RKO (cell line): ENCODE results near the gene FAAP100.

Experiments
- DNase-seq: peaks from one replicate; pipeline ENCODE4 v3.0.0-alpha.2; 2016; ENCODE audit warnings: low spot score

Gene FAAP100

GRCh38 chr17:81556175-81556691, 4.1 kb upstream of the FAAP100 start:
- DNase-seq: peak; percentile 76

- DNase-seq: peak; percentile 96
Observed at GRCh38 chr17:81553616-81554181, 1.5 kb upstream of the FAAP100 start.

DNA sequence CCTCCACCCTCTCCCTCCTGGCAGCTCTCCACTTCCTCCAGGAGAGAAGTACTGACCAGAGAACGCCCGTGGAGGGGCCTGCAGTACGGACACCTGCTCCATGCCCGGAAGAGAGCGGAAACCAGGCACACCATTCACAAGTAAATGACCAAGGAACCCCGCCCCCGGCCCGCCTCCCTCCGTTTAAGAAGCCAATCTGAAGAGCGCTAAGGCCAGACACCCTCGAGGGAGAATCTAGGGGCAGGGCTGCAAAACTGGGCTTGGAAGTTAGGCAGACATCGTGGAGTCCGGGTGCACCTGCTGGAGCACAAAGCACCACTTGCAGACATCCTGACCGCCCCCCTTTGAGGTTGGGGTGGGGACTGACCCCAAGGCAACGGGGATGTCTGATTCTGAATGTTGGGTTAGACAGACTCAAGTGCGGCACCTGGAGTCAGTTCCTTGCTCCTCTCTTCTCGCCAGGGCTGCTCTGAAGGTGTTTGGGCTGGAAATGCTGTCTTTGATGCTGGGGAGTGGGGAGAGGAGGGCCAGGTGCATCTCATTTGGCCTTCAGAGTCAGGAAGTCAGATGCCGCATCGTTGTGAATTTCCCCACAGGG, 964 bp upstream of the FAAP100 start:
- peak; percentile 93 for DNase-seq

DNA sequence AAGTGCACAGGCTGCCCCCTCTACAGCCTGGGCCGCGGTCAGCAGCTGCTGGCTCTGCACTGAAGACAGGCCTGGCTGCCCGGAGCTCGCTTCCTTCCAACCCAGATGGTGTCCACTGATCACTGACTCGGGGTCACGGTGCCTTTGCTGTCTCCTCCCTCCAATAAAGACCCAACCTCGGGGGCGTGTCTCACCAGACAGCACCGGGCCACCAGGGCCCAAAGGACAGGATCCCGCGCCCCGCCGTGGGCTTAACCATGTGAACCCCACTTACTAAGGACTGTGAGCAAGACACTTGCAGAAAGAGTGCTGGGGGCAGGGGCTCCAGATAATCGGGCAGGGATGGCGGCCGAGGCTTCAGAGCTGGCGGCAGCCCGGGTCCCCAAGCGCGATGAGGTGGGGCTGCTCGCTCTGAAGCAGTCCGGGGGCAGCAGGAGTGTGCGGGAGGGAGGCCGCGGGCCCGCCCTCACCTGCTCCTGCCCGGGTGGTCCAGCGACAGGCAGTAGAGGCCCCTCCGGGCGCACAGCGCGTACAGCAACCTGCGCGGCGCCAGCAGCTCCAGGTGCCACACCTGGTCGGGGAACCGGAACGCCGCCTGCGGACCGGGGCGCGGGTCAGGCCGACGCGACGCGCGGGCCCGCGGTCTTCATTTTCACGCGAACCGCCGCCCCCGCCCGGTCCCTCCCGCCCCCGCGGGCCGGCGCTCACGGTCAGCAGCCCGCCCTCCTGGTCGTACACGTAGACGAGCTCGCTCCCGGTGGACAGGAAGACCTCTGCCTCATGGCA, 502 bp downstream of the FAAP100 start:
- DNase-seq: peak; percentile 66

- no peak for DNase-seq
Observed at GRCh38 chr17:81550830-81551457, 1.2 kb downstream of the FAAP100 start.

DNA sequence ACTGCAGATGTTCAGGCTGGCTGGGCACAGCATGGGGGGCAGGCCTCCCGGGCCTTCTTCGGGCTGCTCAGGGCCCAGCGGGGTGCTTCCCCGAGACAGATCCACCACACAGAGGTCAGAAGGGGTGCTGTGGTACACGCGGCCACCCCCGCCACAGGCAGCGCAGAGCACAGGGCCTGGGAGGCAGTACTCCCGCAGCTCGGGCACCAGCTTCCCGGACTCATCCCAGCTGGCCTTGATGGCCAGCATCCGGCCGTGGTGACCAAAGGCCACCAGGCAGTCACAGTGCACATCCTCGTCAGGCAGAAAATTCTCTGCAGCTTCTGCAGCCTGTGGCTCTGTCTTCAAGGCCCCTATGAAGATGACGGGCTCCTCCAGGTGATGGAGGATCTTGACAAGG, 1.9 kb downstream of the FAAP100 start:
- no peak for DNase-seq

DNA sequence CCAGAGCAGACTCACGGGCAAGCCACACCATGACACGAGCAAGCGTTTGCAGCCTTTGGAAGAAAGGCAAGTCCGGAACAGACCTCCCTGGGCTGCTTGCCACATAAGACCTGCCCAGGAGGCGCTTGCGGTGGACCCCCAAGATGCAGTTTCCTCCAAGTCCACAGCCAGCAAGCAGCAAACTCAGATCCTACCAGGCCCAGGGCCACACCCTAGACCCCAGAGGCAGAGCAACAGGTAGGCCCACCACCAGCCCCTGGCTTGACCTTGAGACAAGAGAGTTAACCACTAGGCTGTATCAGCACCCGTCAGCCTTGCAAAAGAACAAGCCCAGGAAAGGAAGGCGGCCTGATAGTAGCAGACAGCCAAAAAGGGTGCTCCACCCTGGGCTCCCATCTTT, 2.3 kb downstream of the FAAP100 start:
- no peak for DNase-seq

GRCh38 chr17:81549031-81549557, 3.1 kb downstream of the FAAP100 start:
- no peak for DNase-seq

DNA sequence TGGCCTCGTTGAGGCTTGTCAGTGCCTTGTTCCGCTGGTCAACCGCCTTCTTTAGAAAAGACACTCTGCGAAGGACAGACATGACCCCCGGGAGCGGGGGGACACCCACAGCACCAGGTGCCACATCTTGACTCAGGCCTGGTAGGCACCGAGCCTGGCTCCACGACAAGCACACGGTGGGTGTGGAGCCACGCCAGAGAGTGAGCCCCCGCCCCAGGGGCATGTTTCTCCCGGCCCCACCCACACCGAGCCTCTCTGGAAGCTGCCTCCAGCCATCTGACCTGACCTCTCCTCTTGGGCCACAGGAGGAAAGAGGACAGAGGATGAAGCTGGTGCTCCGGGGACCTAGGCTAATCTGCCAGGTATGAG, 4.6 kb downstream of the FAAP100 start:
- no peak for DNase-seq

GRCh38 chr17:81546906-81547613, 5.1 kb downstream of the FAAP100 start:
- DNase-seq: no peak

- DNase-seq: no peak
Observed at GRCh38 chr17:81545160-81545949, 6.8 kb downstream of the FAAP100 start.

DNA sequence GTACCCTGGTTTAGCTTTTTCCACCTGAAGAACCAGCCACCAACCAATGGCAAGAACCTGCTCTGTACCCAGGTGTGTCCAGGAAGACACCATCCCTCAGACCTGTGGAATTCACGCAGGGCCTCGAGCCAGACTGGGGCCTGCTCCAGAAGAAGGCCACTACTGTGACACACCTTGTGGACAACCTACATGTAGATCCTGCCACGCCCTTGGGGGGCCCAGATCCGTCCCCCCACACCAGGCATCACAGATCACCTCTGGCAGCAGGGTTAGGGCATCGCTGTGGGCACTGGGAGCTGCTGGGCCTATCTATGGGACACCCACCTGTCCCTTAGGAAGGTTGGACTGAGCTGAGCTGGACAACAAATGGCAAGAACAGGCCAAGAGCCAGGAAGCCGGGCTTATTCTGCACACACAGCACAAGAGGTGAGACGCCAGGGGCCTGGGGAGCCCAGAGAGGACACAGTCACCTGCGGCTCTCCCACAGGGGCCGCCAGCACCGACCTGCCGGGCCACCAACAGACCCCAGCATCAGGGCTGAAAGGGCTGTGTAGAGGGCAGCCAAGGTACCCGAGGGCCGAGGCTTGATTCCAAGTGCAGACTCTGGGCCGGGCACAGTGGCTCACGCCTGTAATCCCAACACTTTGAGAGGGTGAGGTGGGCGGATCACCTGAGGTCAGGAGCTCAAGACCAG, 7.7 kb downstream of the FAAP100 start:
- no peak for DNase-seq

- no peak for DNase-seq
Observed at GRCh38 chr17:81543756-81544155, 8.4 kb downstream of the FAAP100 start.

GRCh38 chr17:81543339-81543675, 8.8 kb downstream of the FAAP100 start:
- DNase-seq: no peak

DNA sequence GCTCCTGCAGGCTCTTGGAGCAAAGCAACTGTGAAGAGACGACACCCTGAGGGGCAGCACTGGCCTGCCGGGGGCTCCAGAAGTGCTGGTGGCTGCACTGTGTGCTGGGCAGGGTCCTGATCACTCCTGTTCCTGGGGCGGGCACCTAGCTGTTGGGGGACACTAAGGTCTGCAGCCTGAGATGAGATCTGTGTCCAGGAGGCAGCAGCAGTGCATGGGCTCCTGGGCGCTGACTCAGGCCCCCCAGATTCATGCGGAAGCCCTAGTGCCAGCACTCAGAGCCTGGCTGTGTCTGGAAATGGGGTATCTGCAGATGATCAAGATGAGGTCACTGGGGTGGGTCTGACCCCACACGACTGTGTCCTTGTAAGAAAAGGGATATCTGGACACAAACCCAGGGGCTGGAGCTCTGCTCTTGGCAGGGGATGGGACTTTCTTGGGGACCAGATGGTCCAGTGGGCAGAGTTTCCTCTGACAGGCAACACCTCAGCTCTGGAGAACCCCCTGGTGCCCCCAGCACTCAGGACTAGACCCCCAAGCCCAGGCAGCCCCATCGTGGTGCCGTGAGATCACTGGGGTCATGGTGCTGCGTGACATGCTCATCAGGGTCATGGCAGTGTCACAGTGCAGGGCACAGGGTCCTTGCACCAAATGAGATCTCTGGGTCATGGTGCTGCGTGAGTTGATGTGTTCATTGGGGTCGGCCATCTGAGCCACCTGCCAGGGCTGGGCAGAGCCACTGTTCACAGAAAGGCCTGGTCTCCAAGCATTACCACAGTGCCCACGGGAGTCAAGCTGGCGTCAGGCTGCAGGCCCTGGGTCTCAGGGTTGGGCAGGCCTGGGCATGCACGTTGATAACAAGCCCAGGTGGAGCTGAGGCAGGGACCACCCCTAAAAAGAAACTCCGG, 9.5 kb downstream of the FAAP100 start:
- DNase-seq: no peak

DNA sequence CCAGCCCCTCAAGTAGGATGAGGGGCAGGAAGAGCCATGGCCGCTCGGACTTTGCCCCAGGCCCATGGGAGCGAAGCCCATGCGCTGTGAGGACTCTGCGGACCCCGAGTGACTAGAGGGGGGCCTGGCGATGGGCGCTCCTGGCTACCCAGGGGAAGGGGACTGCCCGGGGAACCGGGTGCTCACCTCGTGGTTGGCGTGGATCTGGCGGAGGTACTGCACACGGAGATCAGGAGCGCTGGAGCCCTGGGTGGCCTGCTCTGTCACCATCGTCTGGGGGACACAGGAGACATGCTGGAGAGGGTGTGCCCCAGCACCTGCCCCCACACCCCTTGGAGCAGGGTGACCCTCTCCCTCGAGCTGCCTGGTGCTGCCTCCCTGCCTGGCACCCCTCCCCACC, 11.0 kb downstream of the FAAP100 start:
- DNase-seq: no peak

GRCh38 chr17:81540676-81541027, 11.5 kb downstream of the FAAP100 start:
- DNase-seq: no peak

DNA sequence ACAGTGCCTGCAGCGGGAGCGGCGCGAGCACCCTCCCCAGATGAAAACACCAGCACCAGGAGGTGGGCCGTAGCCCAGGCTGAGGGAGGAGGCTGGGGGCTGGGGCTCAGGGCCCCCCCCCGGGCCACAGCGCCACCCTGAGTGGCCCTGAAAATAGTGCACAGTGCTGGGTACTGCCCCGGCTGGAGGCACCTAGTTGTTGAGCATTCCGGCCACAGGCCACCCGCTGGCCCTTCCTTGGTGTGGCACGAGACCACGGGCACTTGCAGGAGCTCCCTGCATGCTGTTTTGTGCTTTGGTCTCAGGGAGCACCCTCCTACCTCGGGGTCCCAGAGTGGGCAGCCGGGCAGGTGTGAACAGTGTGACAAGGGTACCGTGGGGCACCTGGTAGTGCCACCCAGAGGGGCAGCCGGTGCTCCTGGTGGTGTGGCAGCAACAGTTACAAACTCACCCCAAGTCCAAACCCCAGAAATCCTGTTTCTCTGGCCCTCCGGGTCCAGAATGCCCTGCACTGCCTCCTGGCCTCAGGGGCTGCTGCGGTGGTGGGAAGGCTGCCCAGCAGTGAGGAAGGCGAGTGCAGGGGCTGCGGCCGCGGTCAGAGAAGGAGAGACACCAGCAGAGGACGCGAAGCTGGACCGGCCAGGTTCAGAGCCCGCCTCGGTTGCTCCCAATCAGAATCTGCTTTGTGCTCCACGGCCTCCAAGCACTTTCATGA, 12.0 kb downstream of the FAAP100 start:
- no peak for DNase-seq

GRCh38 chr17:81539571-81539900, 12.6 kb downstream of the FAAP100 start:
- DNase-seq: no peak
